22Rv1 (cell line): ENCODE data around the gene TNKS2.

Source experiments
- H3K27ac ChIP-seq: fragments of 450-650 bp; 2 replicates; pipeline ENCODE4 v1.5.1; 2017
- CTCF ChIP-seq: fragments of 450-650 bp; IDR thresholded peaks from 2 replicates; pipeline ENCODE4 v1.5.1; 2017; ENCODE audit warnings: mild to moderate bottlenecking
- ZFX ChIP-seq: fragments of 450-650 bp; IDR thresholded peaks from 2 replicates; pipeline ENCODE4 v1.6.1; 2017; ENCODE audit warnings: antibody characterized with exemption, borderline replicate concordance

TNKS2 gene

GRCh38 chr10:91883549-91884444 is 85.6 kb downstream of the TNKS2 start:
- H3K27ac ChIP-seq, result no peak overlapping the region

GRCh38 chr10:91884536-91884935 is 86.3 kb downstream of the TNKS2 start:
- H3K27ac ChIP-seq, result no peak overlapping the region
- TF ChIP-seq CTCF (no peak), ZFX (no peak)

More at GRCh38 chr10:91883549-91884444, 85.6 kb downstream of the TNKS2 start:
- TF ChIP-seq ZFX (no peak), CTCF (no peak)

- H3K27ac ChIP-seq, result no peak overlapping the region
Measured at GRCh38 chr10:91885362-91886079, 87.3 kb downstream of the TNKS2 start.

GRCh38 chr10:91886954-91887271 is 88.7 kb downstream of the TNKS2 start:
- no peak overlapping the region for H3K27ac ChIP-seq
- no peak for TF ChIP-seq ZFX
- TF ChIP-seq CTCF, result no peak

More at GRCh38 chr10:91885362-91886079, 87.3 kb downstream of the TNKS2 start:
- TF ChIP-seq ZFX, result no peak
- no peak for TF ChIP-seq CTCF

- TF ChIP-seq CTCF (no peak), ZFX (no peak)
- no peak overlapping the region for H3K27ac ChIP-seq
Measured at GRCh38 chr10:91887272-91888076, 89.2 kb downstream of the TNKS2 start.

GRCh38 chr10:91891125-91892001 is 93.1 kb downstream of the TNKS2 start:
- TF ChIP-seq CTCF (no peak), ZFX (no peak)
- no peak overlapping the region for H3K27ac ChIP-seq
